Erythroblast (primary cell): ENCODE measurements around the gene LRTM2.

ENCODE experiments used
- GATA1 ChIP-seq: IDR thresholded peaks from 2 replicates; pipeline ENCODE4 v1.6.1; 2011; ENCODE audit warnings: low read depth, mild to moderate bottlenecking, control low read depth, low read length, moderate library complexity
- POLR2A ChIP-seq: IDR thresholded peaks from 2 replicates; pipeline ENCODE4 v1.6.1; 2011; ENCODE audit warnings: mild to moderate bottlenecking, low read length

- TF ChIP-seq POLR2A (no peak), GATA1 (no peak)
Measured at GRCh38 chr12:1863823-1864222, 43.5 kb downstream of the LRTM2 start.
